GM04504 (cell line): ENCODE results near the gene POU2AF3.
"Not testable (repeated sequence)": the region's sequence is repeated elsewhere in the genome, so short reads cannot be mapped to it uniquely, and the experiment has no call there.

Source experiments
- DNase-seq: peaks from one replicate; pipeline ENCODE4 v3.0.0-alpha.2; 2012; ENCODE audit warnings: low read depth

Gene POU2AF3

GRCh38 chr11:111298413-111299100 is at the start of gene POU2AF3:
POU2AF3 (plus strand) TSS chr11:111298546; CDS start chr11:111298582, 36 bp downstream.
- no peak for DNase-seq

- DNase-seq: no peak
Observed at GRCh38 chr11:111250936-111251335, 47.4 kb upstream of the POU2AF3 start.

- DNase-seq: no peak
Observed at GRCh38 chr11:111253131-111253530, 45.2 kb upstream of the POU2AF3 start.

- DNase-seq: no peak
Observed at GRCh38 chr11:111253630-111254029, 44.7 kb upstream of the POU2AF3 start.

GRCh38 chr11:111258046-111258445 is 40.3 kb upstream of the POU2AF3 start:
- DNase-seq: no peak

GRCh38 chr11:111259896-111260295 is 38.5 kb upstream of the POU2AF3 start:
- DNase-seq: no peak

GRCh38 chr11:111260811-111261210 is 37.5 kb upstream of the POU2AF3 start:
- no peak for DNase-seq

GRCh38 chr11:111264646-111265045 is 33.7 kb upstream of the POU2AF3 start:
- no peak for DNase-seq

- DNase-seq: no peak
Observed at GRCh38 chr11:111265421-111265820, 32.9 kb upstream of the POU2AF3 start.

- DNase-seq: not testable (repeated sequence)
Observed at GRCh38 chr11:111268303-111268702, 30.0 kb upstream of the POU2AF3 start.

- no peak for DNase-seq
Observed at GRCh38 chr11:111269146-111269868, 29.0 kb upstream of the POU2AF3 start.

GRCh38 chr11:111272420-111272819 is 25.9 kb upstream of the POU2AF3 start:
- no peak for DNase-seq

GRCh38 chr11:111282562-111283075 is 15.7 kb upstream of the POU2AF3 start:
- DNase-seq: no peak

GRCh38 chr11:111283945-111284481 is 14.3 kb upstream of the POU2AF3 start:
- no peak for DNase-seq

- DNase-seq: no peak
Observed at GRCh38 chr11:111285189-111286091, 12.9 kb upstream of the POU2AF3 start.

GRCh38 chr11:111291764-111292163 is 6.6 kb upstream of the POU2AF3 start:
- no peak for DNase-seq

- DNase-seq: not testable (repeated sequence)
Observed at GRCh38 chr11:111292408-111292807, 5.9 kb upstream of the POU2AF3 start.

GRCh38 chr11:111296196-111296595 is 2.1 kb upstream of the POU2AF3 start:
- DNase-seq: no peak

- no peak for DNase-seq
Observed at GRCh38 chr11:111297696-111298095, 650 bp upstream of the POU2AF3 start.

- no peak for DNase-seq
Observed at GRCh38 chr11:111299101-111300026, 1.0 kb downstream of the POU2AF3 start.

GRCh38 chr11:111300569-111300968 is 2.2 kb downstream of the POU2AF3 start:
- no peak for DNase-seq
